ENCODE measurements around the gene COL4A3. TPM values are rescaled to one million over a fixed set of nuclear protein-coding genes. Genes with fewer than 3 reads are reported as not detected.

The COL4A3 gene
- polyA plus RNA-seq, 1 donor (not counting 4 experiments of a cell fraction or from before 2014, with no cell fraction given): not detected

GRCh38 chr2:227230151-227230550 is 65.7 kb downstream of the COL4A3 start:
- H3K9me1 ChIP-seq (ENCODE audit: control insufficient read depth, extremely low read depth, insufficient read depth, low read length): no peaks in the 10 kb centered on the region
- no peak overlapping the region for H3K27ac ChIP-seq (ENCODE audit: control insufficient read depth, insufficient read depth, low read length)
- no peak overlapping the region for H2AFZ ChIP-seq (ENCODE audit: control insufficient read depth, low read length)
- no peak overlapping the region for H3K9ac ChIP-seq (ENCODE audit: control insufficient read depth, extremely low read depth, insufficient read depth, low read length)
- TF ChIP-seq EZH2 (IDR thresholded peaks at IDR 0.05; ENCODE audit: low read length) (no peak), CTCF (optimal IDR thresholded peaks at IDR 0.05 in 1 of 3, IDR thresholded peaks at IDR 0.05 in 1 of 3, conservative IDR thresholded peaks at IDR 0.05 in 1 of 3; ENCODE audit: extremely low read depth in 1 of 3, insufficient read depth in 2 of 3, low read length in 3 of 3) (no peak)
- no peaks in the 10 kb centered on the region for H3K9me3 ChIP-seq (ENCODE audit: control insufficient read depth, low read depth, low read length)
- H3K27me3 ChIP-seq (ENCODE audit: control insufficient read depth, extremely low read depth, insufficient read depth, low read length): no peaks in the 10 kb centered on the region
- dilution Hi-C loops (cut with MboI; ENCODE audit: extremely low pct_ligation_motif_present, low sequenced_read_pairs): no loop called here
- no peaks in the 10 kb centered on the region for H4K20me1 ChIP-seq (ENCODE audit: control insufficient read depth, extremely low read depth, insufficient read depth, low read length)
- peaks cover 7% of the 10 kb centered on the region for H3K4me1 ChIP-seq (ENCODE audit: control insufficient read depth, extremely low read depth, insufficient read depth, low read length)
- no peaks in the 10 kb centered on the region for H3K79me2 ChIP-seq (ENCODE audit: control insufficient read depth, insufficient read depth, low read length)
- no peak for DNase-seq (ENCODE audit: low read depth, low spot score)
- H3K36me3 ChIP-seq (ENCODE audit: control insufficient read depth in 2 of 2, extremely low read depth in 1 of 2, insufficient read depth in 2 of 2, low read length in 2 of 2): no peaks in the 10 kb centered on the region
- FAIRE-seq: no peak
- no peak overlapping the region for H3K4me3 ChIP-seq (ENCODE audit: control insufficient read depth in 2 of 3, extremely low read depth in 1 of 3, insufficient read depth in 2 of 3, low read depth in 1 of 3, low read length in 3 of 3)
- H3K4me2 ChIP-seq (ENCODE audit: control insufficient read depth, extremely low read depth, insufficient read depth, low read depth, low read length): no peak overlapping the region

- Histone ChIP-seq H4K20me1 (ENCODE audit: control insufficient read depth, extremely low read depth, insufficient read depth, low read length) (no peaks in the 10 kb centered on the region), H3K27ac (ENCODE audit: control insufficient read depth, insufficient read depth, low read length) (no peak overlapping the region), H2AFZ (ENCODE audit: control insufficient read depth, low read length) (no peak overlapping the region), H3K9ac (ENCODE audit: control insufficient read depth, extremely low read depth, insufficient read depth, low read length) (no peak overlapping the region), H3K4me3 (ENCODE audit: control insufficient read depth in 2 of 3, extremely low read depth in 1 of 3, insufficient read depth in 2 of 3, low read depth in 1 of 3, low read length in 3 of 3) (no peak overlapping the region), H3K79me2 (ENCODE audit: control insufficient read depth, insufficient read depth, low read length) (no peaks in the 10 kb centered on the region), H3K9me1 (ENCODE audit: control insufficient read depth, extremely low read depth, insufficient read depth, low read length) (no peaks in the 10 kb centered on the region), H3K4me2 (ENCODE audit: control insufficient read depth, extremely low read depth, insufficient read depth, low read depth, low read length) (no peak overlapping the region), H3K4me1 (ENCODE audit: control insufficient read depth, extremely low read depth, insufficient read depth, low read length) (no peaks in the 10 kb centered on the region), H3K27me3 (ENCODE audit: control insufficient read depth, extremely low read depth, insufficient read depth, low read length) (no peaks in the 10 kb centered on the region), H3K9me3 (ENCODE audit: control insufficient read depth, low read depth, low read length) (no peaks in the 10 kb centered on the region), H3K36me3 (ENCODE audit: control insufficient read depth in 2 of 2, extremely low read depth in 1 of 2, insufficient read depth in 2 of 2, low read length in 2 of 2) (no peaks in the 10 kb centered on the region)
- DNase-seq (ENCODE audit: low read depth, low spot score): no peak
- FAIRE-seq: no peak
- TF ChIP-seq CTCF (optimal IDR thresholded peaks at IDR 0.05 in 1 of 3, IDR thresholded peaks at IDR 0.05 in 1 of 3, conservative IDR thresholded peaks at IDR 0.05 in 1 of 3; ENCODE audit: extremely low read depth in 1 of 3, insufficient read depth in 2 of 3, low read length in 3 of 3) (no peak), EZH2 (IDR thresholded peaks at IDR 0.05; ENCODE audit: low read length) (no peak)
- dilution Hi-C loops (cut with MboI; ENCODE audit: extremely low pct_ligation_motif_present, low sequenced_read_pairs): no loop called here
Measured at GRCh38 chr2:227234429-227234828, 70.0 kb downstream of the COL4A3 start.

Data from keratinocyte (primary cell).